ENCODE measurements around the gene NEK9. TPM values are rescaled to one million over a fixed set of nuclear protein-coding genes. Genes with fewer than 3 reads are reported as not detected.

NEK9 gene
- total RNA-seq, 1 experiment from 2014 or later = 56.5 TPM

DNA sequence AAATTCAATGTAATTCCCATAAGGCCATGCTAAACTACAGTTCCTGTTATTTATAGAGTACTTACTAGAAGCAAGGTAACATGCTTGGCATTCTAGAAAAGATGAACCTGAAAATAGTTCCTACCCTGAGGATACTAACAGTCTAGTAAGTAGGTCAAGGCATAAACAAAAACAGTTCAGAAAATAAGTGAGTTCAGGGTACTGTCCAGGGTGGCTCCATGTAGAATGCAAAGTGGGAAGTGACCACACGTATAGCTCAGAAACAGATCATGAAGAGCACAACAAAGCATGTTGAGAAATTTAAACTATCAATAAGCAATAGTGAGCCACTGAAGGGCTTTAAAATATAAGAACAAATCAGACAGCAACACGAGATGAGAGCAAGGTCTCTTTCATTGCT, 47.2 kb upstream of the NEK9 start:
- H4K8ac ChIP-seq (replicated peaks; ENCODE audit: insufficient read length, low read depth, low read length) = no peak overlapping the region
- no peak overlapping the region for H3K14ac ChIP-seq (ENCODE audit: insufficient read depth, low read length)
- Mint-ChIP-seq H3K27me3 (ENCODE audit: low read depth) (no peaks in the 10 kb centered on the region), H3K4me3 (peak overlapping the region in 1 of 2 experiments; percentile 67; a peak in 3 of 5 replicates), H3K4me1 (peaks cover 9 to 22% of the 10 kb centered on the region in 2 experiments), H3K27ac (peak overlapping the region in 2 of 3 experiments; percentile 33 to 46; a peak in 3 of 7 replicates), H3K36me3 (ENCODE audit: insufficient read depth in 1 of 3, low read depth in 3 of 3) (peaks cover 0 to 4% (median 0%) of the 10 kb centered on the region in 3 experiments; a peak in 1 of 7 replicates), H3K9me3 (no peaks in the 10 kb centered on the region)
- no peaks in the 10 kb centered on the region for H3K23me2 ChIP-seq (ENCODE audit: insufficient read length, low read depth, low read length, poor library complexity, severe bottlenecking)
- H3K23ac ChIP-seq (ENCODE audit: insufficient read length, low read depth, low read length) = no peak overlapping the region
- no peak for DNase-seq
- H4K20me1 ChIP-seq (ENCODE audit: control insufficient read depth, insufficient read depth, insufficient read length) = no peaks in the 10 kb centered on the region
- no peak overlapping the region for H2BK12ac ChIP-seq (ENCODE audit: insufficient read length, low read depth, low read length)
- no peak overlapping the region for H2AFZ ChIP-seq (ENCODE audit: low read length)
- no peak overlapping the region for H2AK5ac ChIP-seq (ENCODE audit: insufficient read length, low read length)
- no peak overlapping the region for H2BK20ac ChIP-seq (ENCODE audit: low read depth, low read length, poor library complexity, severe bottlenecking)
- H3T11ph ChIP-seq (ENCODE audit: low read length) = no peak overlapping the region
- TF ChIP-seq, protein P1, sequence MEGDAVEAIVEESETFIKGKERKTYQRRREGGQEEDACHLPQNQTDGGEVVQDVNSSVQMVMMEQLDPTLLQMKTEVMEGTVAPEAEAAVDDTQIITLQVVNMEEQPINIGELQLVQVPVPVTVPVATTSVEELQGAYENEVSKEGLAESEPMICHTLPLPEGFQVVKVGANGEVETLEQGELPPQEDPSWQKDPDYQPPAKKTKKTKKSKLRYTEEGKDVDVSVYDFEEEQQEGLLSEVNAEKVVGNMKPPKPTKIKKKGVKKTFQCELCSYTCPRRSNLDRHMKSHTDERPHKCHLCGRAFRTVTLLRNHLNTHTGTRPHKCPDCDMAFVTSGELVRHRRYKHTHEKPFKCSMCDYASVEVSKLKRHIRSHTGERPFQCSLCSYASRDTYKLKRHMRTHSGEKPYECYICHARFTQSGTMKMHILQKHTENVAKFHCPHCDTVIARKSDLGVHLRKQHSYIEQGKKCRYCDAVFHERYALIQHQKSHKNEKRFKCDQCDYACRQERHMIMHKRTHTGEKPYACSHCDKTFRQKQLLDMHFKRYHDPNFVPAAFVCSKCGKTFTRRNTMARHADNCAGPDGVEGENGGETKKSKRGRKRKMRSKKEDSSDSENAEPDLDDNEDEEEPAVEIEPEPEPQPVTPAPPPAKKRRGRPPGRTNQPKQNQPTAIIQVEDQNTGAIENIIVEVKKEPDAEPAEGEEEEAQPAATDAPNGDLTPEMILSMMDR (conservative IDR thresholded peaks at IDR 0.05) = no peak
- no peaks in the 10 kb centered on the region for H3K4me1 ChIP-seq (ENCODE audit: insufficient read depth, low read length)
- no peak overlapping the region for H2BK120ac ChIP-seq (ENCODE audit: low read depth, low read length, poor library complexity, severe bottlenecking)
- H3K27ac ChIP-seq (ENCODE audit: insufficient read length, low read depth, low read length) = no peak overlapping the region
- no peaks in the 10 kb centered on the region for H3K27me3 ChIP-seq (ENCODE audit: insufficient read depth, low read length)
- no peak overlapping the region for H3K56ac ChIP-seq (ENCODE audit: insufficient read length, low read depth, low read length)
- H3K18ac ChIP-seq (ENCODE audit: insufficient read length, low read depth, low read length) = no peak overlapping the region
- H4K91ac ChIP-seq (ENCODE audit: insufficient read length, low read depth, low read length) = no peak overlapping the region
- H2BK15ac ChIP-seq (ENCODE audit: low read depth, low read length) = no peak overlapping the region
- H3K4me2 ChIP-seq (ENCODE audit: insufficient read depth, insufficient read length, low read length) = no peak overlapping the region
- H3K9me3 ChIP-seq (ENCODE audit: control insufficient read depth, low read depth, low read length) = no peaks in the 10 kb centered on the region
- H3K79me1 ChIP-seq (ENCODE audit: insufficient read depth, low read depth, low read length, poor library complexity, severe bottlenecking) = peaks cover 9% of the 10 kb centered on the region
- H3K79me2 ChIP-seq (ENCODE audit: insufficient read depth, low read length) = peaks cover 36% of the 10 kb centered on the region; the same call in 1 of the 2 replicates
- no peak overlapping the region for H4K5ac ChIP-seq (ENCODE audit: insufficient read length, low read depth, low read length)
- no peak overlapping the region for H3K9ac ChIP-seq (ENCODE audit: extremely low read depth, insufficient read length, low read length)
- WGBS (ENCODE audit: extremely low coverage, insufficient read length, low lambda C conversion rate) = no CpG with 5 or more reads among the region's 2 CpGs
- H3K4ac ChIP-seq (ENCODE audit: low read depth, low read length) = no peak overlapping the region
- no peak overlapping the region for H2BK5ac ChIP-seq (ENCODE audit: insufficient read length, low read length)
